Mesothelial cell of epicardium (in vitro differentiated cells): Measurements from ENCODE around the gene CSTA. TPM values are rescaled to one million over a fixed set of nuclear protein-coding genes. Genes with fewer than 3 reads are reported as not detected.
A peak's percentile ranks its signal among the peaks of the same experiment; 100 is the strongest.

ENCODE experiments used
- DNase-seq, 2 experiments: peaks; one replicate each; pipeline ENCODE4 v3.0.0; 2021; ENCODE audit warnings: low spot score in 2 of 2; ENCODE audit not compliant: unreplicated experiment in 2 of 2
- H3K27ac Mint-ChIP-seq: 2 replicates; pipeline ENCODE4 v1.8.0; 2021; ENCODE audit warnings: mixed read lengths
- H3K27me3 Mint-ChIP-seq: 2 replicates; pipeline ENCODE4 v1.8.0; 2021; ENCODE audit warnings: low read depth, mixed read lengths
- H3K36me3 Mint-ChIP-seq: 2 replicates; pipeline ENCODE4 v1.8.0; 2021; ENCODE audit warnings: mixed read lengths
- H3K4me1 Mint-ChIP-seq: 2 replicates; pipeline ENCODE4 v1.8.0; 2021; ENCODE audit warnings: mixed read lengths
- H3K4me3 Mint-ChIP-seq: 2 replicates; pipeline ENCODE4 v1.8.0; 2021; ENCODE audit warnings: mild to moderate bottlenecking, moderate library complexity, mixed read lengths
- H3K9me3 Mint-ChIP-seq: 2 replicates; pipeline ENCODE4 v1.8.0; 2021; ENCODE audit warnings: mixed read lengths
- total RNA-seq: library from RNA; stranded (reverse); gene quantifications from 3 replicates; pipeline ENCODE4 v1.2.1, GENCODE V29; 2021
- TF ChIP-seq, protein P1 (sequence below): fragments of 200-600 bp; sonication (generic); IDR thresholded peaks from one replicate; pipeline ENCODE4 v1.5.0; 2021; ENCODE audit warnings: antibody characterized with exemption; ENCODE audit not compliant: unreplicated experiment

CSTA gene
- total RNA-seq, 1 donor from 2014 or later, result not detected

DNA sequence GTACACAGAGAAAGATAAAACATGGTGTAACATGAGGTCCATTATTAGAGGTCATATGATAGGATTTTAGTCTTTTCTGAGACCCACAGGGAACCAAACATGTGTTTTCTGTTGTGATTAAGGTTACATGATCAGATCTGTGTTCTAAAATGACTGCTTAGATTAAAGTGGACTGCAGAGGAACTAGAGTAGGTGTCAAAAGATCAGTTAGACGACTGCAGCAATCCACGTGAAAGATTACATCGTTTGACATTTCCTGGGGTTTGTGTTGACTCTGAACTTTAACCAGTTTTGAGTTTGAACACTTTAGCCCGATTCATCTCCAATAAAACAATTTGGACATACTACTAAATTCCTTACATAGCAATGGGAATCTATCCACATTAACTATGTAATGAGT, 52.9 kb downstream of the CSTA start:
- peaks cover 9% of the 10 kb centered on the region for H3K4me1 Mint-ChIP-seq
- no peak overlapping the region for H3K4me3 Mint-ChIP-seq
- H3K9me3 Mint-ChIP-seq, result no peaks in the 10 kb centered on the region
- peaks cover 3% of the 10 kb centered on the region for H3K36me3 Mint-ChIP-seq
- H3K27me3 Mint-ChIP-seq, result no peaks in the 10 kb centered on the region
- H3K27ac Mint-ChIP-seq, result no peak overlapping the region
- TF ChIP-seq, protein P1, sequence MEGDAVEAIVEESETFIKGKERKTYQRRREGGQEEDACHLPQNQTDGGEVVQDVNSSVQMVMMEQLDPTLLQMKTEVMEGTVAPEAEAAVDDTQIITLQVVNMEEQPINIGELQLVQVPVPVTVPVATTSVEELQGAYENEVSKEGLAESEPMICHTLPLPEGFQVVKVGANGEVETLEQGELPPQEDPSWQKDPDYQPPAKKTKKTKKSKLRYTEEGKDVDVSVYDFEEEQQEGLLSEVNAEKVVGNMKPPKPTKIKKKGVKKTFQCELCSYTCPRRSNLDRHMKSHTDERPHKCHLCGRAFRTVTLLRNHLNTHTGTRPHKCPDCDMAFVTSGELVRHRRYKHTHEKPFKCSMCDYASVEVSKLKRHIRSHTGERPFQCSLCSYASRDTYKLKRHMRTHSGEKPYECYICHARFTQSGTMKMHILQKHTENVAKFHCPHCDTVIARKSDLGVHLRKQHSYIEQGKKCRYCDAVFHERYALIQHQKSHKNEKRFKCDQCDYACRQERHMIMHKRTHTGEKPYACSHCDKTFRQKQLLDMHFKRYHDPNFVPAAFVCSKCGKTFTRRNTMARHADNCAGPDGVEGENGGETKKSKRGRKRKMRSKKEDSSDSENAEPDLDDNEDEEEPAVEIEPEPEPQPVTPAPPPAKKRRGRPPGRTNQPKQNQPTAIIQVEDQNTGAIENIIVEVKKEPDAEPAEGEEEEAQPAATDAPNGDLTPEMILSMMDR, result no peak
- no peak for DNase-seq

DNA sequence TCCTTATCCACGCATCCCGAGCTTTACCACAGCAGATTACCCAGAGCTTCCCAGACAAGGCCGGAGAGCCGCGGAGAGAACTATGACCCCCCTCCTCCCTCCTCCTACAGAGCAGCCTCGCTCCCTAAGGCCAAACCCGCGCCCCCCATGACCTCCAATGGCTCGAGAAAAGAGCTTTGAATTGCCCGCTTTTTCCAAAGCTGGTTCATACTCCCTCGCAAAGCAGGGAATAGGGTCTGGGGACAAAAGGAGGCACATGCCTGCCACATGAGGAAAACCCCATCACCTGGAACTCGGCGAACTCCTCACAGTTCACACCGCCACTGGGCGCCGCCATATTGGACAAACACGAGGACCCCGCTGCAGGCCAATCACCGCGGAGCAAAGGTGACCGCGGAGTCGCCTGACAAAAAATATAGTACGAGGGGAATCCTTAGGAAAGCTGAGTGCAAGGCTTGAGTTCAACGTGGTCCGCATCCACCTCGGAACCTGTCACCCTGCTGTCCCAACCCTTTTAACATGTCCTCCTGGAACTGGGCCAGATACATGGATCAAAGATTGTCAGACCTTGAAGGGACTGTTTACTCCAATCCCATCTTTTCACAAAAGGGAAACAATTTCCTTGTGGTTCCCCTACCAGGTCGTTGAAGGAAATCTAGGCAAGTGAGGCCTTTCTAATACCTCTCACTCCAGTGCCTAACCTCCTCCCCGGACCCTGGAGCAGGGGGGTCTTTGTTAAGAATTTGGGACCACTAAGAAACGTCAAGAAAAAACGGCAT, 58.0 kb downstream of the CSTA start, which contains the start of gene MIX23:
Gene MIX23 (minus strand): TSS at position 344 of the 779 bp plus-strand sequence. CDS start 7 bp downstream, at position 337.
- H3K27ac Mint-ChIP-seq, result peak within 1 kb of the TSS; percentile 92
- H3K9me3 Mint-ChIP-seq, result no peaks in the 10 kb centered on the region
- peaks cover 8% of the 10 kb centered on the region for H3K36me3 Mint-ChIP-seq
- peak; percentile 44 to 76 for DNase-seq
- peaks cover 27% of the 10 kb centered on the region for H3K4me1 Mint-ChIP-seq
- H3K4me3 Mint-ChIP-seq, result peak within 1 kb of the TSS; percentile 90
- TF ChIP-seq, protein P1, result no peak
- H3K27me3 Mint-ChIP-seq, result no peaks in the 10 kb centered on the region

DNA sequence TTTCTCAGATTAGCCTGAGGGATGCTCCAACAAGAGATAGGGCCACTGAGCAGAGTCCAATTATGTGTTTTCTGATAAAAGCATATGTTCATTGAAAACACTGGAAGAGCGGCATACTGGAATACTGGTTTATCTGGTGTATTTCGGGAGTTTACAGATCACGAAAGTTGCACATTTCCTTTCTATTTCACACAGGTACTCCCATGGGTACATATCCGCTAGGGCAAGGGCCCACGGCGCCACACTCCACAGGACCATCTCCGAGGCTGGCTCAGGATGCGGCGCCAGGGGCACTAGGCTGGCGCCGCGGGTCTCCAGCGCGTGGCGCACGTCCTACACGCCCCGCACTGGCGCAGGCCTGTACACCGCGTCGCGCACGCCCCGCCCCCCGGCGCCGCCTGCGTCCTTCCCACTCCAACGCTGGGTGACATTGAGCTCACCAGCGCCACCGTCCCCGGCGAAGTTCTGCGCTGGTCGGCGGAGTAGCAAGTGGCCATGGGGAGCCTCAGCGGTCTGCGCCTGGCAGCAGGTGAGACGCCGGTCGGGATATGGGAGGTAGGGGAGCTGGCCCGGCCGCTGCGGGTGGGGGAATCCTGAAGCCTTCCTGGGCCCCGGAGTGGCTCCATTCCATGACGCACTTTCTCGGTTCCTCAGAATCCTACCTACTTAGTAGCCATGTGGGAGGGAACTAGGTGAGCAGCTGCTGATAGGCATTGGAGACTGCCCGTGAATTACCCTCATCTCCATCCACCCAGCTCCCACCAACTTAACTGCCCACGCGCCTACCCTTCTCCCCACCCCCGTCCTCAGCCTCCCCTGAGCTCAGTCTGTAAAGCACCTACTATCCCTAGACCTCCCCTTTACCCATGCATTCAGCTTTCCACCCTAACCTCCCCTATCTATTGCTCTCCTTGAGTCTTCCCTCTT, 59.0 kb downstream of the CSTA start, which contains the start of gene FAM162A:
Gene FAM162A (plus strand): TSS at position 412 of the 927 bp plus-strand sequence. CDS start 84 bp downstream, at position 496.
- peak; percentile 86 to 93 for DNase-seq
- Mint-ChIP-seq H3K27ac (peak within 1 kb of the TSS; percentile 92), H3K27me3 (no peaks in the 10 kb centered on the region), H3K4me3 (peak within 1 kb of the TSS; percentile 90), H3K36me3 (peaks cover 11% of the 10 kb centered on the region), H3K9me3 (no peaks in the 10 kb centered on the region), H3K4me1 (peaks cover 27% of the 10 kb centered on the region)
- TF ChIP-seq, protein P1, result peak; percentile 26

DNA sequence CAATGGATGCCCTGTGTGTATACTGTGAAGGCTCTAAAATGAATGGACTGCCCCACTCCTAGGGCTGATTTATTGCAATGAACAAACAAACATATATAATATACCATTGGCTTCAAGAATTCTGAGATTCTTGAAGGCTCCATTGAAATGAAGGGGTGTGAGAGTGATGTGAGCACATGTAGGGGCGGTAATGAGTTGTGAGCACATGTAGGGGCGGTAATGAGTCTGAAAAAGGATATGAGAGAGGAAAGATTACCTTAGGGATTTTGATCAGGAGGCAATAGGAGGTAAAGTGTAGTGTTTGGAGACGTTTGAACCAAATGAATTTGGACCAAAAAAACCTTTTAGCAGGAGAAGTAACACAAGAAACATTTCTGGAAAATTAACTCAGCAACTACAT, 62.7 kb downstream of the CSTA start:
- Mint-ChIP-seq H3K4me3 (no peak overlapping the region), H3K4me1 (peaks cover 20% of the 10 kb centered on the region), H3K36me3 (peaks cover 11% of the 10 kb centered on the region), H3K27ac (no peak overlapping the region), H3K27me3 (no peaks in the 10 kb centered on the region), H3K9me3 (no peaks in the 10 kb centered on the region)
- TF ChIP-seq, protein P1, result no peak
- DNase-seq, result no peak

DNA sequence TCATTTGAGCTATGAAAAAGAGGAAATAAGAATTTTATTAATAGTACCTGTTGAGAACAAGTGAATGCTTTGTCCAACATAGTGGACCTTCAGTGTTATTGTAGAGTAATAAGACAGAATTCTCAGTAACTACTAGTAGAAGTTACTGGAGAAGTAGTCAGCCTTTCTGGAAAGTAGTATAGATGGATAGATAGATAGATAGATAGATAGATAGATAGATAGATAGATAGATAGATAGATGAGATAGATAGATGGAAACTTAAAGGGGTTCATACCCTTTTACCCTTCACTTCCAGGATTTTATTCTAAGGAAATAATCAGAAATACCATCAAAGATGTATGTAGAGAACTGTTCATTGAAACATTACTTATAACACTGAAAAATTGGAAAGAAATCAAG, 64.1 kb downstream of the CSTA start:
- Mint-ChIP-seq H3K27me3 (no peaks in the 10 kb centered on the region), H3K36me3 (peaks cover 11% of the 10 kb centered on the region), H3K4me3 (no peak overlapping the region), H3K4me1 (peaks cover 27% of the 10 kb centered on the region), H3K27ac (no peak overlapping the region), H3K9me3 (no peaks in the 10 kb centered on the region)
- TF ChIP-seq, protein P1, result no peak
- DNase-seq, result no peak
